ENCODE measurements around the gene ZBTB34. TPM values are rescaled to one million over a fixed set of nuclear protein-coding genes. Genes with fewer than 3 reads are reported as not detected.

Gene ZBTB34
- total RNA-seq, 6 donors from 2014 or later = 9.5 to 21.3 (median 13.5) TPM

DNA sequence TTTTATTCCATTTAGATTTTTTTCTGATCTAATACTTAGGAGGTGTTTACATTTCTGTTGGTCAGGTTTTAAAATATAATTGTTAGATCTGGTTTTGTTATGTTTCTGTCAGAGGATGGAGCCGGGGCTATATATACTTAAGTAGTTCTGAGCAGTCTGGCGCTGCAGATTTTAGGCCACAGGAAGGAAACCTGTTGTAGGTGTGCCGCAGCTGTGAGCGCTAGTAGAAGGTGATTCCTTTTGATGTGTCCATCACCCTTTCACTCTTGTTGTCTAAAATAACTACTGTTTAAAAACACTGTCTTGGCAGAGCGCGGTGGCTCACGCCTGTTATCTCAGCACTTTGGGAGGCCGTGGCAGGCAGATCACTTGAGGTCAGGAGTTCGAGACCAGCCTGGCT lies 17.0 kb downstream of the ZBTB34 start:
- H3K27me3 ChIP-seq = no peaks in the 10 kb centered on the region
- no peak overlapping the region for H3K4me3 ChIP-seq
- 84 to 86% methylated on average over 9 of the region's 9 CpGs for WGBS, 2 donors
- ATAC-seq (ENCODE audit: low FRiP score in 2 of 2) (no peak), DNase-seq (no peak)
- H3K36me3 ChIP-seq = peaks cover 5 to 32% (median 21%) of the 10 kb centered on the region in 4 donors
- H3K9me3 ChIP-seq = no peaks in the 10 kb centered on the region
- no peak overlapping the region for H3K27ac ChIP-seq
- no peak for TF ChIP-seq POLR2AphosphoS5 (IDR thresholded peaks at IDR 0.05)
- TF ChIP-seq POLR2A (IDR thresholded peaks at IDR 0.05) = no peak
- peaks cover 0 to 11% (median 1%) of the 10 kb centered on the region in 4 donors for H3K4me1 ChIP-seq

DNA sequence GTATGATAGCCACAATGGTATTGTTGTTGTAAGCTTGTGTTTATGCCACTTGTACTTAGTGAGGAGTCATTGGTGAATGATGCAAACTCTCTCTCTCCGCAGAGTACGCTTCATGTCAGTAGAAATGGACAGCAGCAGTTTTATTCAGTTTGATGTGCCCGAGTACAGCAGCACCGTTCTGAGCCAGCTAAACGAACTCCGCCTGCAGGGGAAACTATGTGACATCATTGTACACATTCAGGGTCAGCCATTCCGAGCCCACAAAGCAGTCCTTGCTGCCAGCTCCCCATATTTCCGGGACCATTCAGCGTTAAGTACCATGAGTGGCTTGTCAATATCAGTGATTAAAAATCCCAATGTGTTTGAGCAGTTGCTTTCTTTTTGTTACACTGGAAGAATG lies 18.8 kb downstream of the ZBTB34 start:
- TF ChIP-seq POLR2AphosphoS5 (IDR thresholded peaks at IDR 0.05) (no peak), EP300 (IDR thresholded peaks at IDR 0.05) (no peak), POLR2A (IDR thresholded peaks at IDR 0.05) (no peak)
- TF ChIP-seq, protein P1, sequence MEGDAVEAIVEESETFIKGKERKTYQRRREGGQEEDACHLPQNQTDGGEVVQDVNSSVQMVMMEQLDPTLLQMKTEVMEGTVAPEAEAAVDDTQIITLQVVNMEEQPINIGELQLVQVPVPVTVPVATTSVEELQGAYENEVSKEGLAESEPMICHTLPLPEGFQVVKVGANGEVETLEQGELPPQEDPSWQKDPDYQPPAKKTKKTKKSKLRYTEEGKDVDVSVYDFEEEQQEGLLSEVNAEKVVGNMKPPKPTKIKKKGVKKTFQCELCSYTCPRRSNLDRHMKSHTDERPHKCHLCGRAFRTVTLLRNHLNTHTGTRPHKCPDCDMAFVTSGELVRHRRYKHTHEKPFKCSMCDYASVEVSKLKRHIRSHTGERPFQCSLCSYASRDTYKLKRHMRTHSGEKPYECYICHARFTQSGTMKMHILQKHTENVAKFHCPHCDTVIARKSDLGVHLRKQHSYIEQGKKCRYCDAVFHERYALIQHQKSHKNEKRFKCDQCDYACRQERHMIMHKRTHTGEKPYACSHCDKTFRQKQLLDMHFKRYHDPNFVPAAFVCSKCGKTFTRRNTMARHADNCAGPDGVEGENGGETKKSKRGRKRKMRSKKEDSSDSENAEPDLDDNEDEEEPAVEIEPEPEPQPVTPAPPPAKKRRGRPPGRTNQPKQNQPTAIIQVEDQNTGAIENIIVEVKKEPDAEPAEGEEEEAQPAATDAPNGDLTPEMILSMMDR (IDR thresholded peaks at IDR 0.05) = no peak
- H3K27me3 ChIP-seq = no peaks in the 10 kb centered on the region
- H3K27ac ChIP-seq = no peak overlapping the region
- WGBS, 2 donors = 79 to 83% methylated on average over 9 of the region's 9 CpGs
- peaks cover 0 to 15% (median 1%) of the 10 kb centered on the region in 4 donors for H3K4me1 ChIP-seq
- no peak for DNase-seq
- H3K9me3 ChIP-seq = no peaks in the 10 kb centered on the region
- peaks cover 5 to 48% (median 24%) of the 10 kb centered on the region in 4 donors for H3K36me3 ChIP-seq
- H3K4me3 ChIP-seq = no peak overlapping the region
- ATAC-seq (ENCODE audit: low FRiP score in 2 of 2) = no peak

DNA sequence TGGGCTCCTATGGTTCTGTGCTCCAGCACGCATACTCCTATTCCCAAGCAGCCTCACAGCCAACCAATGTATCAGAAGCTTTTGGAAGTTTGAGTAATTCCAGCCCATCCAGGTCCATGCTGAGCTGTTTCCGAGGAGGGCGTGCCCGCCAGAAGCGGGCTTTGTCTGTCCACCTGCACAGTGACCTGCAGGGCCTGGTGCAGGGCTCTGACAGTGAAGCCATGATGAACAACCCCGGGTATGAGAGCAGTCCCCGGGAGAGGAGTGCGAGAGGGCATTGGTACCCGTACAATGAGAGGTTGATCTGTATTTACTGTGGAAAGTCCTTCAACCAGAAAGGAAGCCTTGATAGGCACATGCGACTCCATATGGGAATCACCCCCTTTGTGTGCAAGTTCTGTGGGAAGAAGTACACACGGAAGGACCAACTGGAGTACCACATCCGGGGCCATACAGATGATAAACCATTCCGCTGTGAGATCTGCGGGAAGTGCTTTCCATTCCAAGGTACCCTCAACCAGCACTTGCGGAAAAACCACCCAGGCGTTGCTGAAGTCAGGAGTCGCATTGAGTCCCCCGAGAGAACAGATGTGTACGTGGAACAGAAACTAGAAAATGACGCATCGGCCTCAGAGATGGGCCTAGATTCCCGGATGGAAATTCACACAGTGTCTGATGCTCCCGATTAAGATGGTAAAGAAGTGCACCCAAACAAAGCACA lies 19.9 kb downstream of the ZBTB34 start:
- no peak for TF ChIP-seq POLR2AphosphoS5 (IDR thresholded peaks at IDR 0.05)
- TF ChIP-seq, protein P1 (IDR thresholded peaks at IDR 0.05) = no peak
- no peak for TF ChIP-seq EP300 (IDR thresholded peaks at IDR 0.05)
- no peak for TF ChIP-seq POLR2A (IDR thresholded peaks at IDR 0.05)
- ATAC-seq (ENCODE audit: low FRiP score in 2 of 2) = no peak
- whole genome bisulfite sequencing, 2 donors = 94 to 95% methylated on average over 23 of the region's 23 CpGs
- peaks cover 7 to 11% (median 9%) of the 10 kb centered on the region in 4 donors for H3K4me1 ChIP-seq
- DNase-seq = no peak
- peaks cover 5 to 48% (median 24%) of the 10 kb centered on the region in 4 donors for H3K36me3 ChIP-seq
- H3K27me3 ChIP-seq = no peaks in the 10 kb centered on the region
- H3K27ac ChIP-seq = no peak overlapping the region
- H3K9me3 ChIP-seq = no peaks in the 10 kb centered on the region
- no peak overlapping the region for H3K4me3 ChIP-seq

DNA sequence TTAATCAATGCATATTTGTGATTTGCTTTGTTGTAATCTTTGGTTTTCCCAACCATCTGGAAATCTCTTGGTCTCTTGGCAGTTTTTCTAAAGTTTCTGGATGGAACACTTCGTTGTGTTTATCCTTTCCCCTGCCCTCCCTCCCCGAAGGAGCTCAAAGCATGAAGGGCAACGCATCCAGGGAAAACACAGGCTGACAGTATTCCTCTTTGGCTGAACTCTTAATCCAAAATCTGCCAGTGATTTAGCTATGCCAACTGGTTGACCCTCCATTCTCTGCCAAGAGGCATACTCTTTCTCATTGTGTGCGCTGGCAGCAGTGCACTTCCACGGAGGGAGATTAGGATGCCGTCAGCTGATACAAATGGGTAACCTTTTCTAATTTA lies 20.5 kb downstream of the ZBTB34 start:
- Histone ChIP-seq H3K9me3 (no peaks in the 10 kb centered on the region), H3K27me3 (no peaks in the 10 kb centered on the region), H3K27ac (no peak overlapping the region), H3K36me3 (peaks cover 5 to 48% (median 24%) of the 10 kb centered on the region in 4 donors), H3K4me3 (no peak overlapping the region), H3K4me1 (peaks cover 5 to 11% (median 8%) of the 10 kb centered on the region in 4 donors)
- WGBS, 2 donors = 77 to 81% methylated on average over 6 of the region's 6 CpGs
- TF ChIP-seq, protein P1 (IDR thresholded peaks at IDR 0.05) = no peak
- TF ChIP-seq POLR2A (IDR thresholded peaks at IDR 0.05) (no peak), EP300 (IDR thresholded peaks at IDR 0.05) (no peak), POLR2AphosphoS5 (IDR thresholded peaks at IDR 0.05) (no peak)
- DNase-seq = no peak
- ATAC-seq (ENCODE audit: low FRiP score in 2 of 2) = no peak

DNA sequence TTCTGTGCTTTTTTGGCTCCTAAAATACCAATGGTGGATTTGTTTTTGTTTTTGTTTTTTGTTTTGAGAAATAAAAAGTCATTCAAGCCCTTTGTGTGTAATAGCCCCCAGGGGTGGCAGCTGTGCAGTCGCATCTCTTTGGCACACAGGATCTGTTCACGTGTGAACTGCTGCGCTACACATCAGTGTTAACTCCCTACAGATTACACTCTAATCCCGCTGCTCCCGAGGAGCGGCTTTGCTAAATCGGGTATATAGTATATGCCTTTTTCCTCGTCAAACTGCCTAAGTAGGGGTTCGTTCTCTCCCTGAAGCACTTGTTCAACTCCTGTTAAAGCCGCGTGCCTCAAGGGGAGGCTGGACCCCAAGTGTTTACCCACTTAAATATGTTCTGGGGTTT lies 22.3 kb downstream of the ZBTB34 start:
- peaks cover 5 to 11% (median 8%) of the 10 kb centered on the region in 4 donors for H3K4me1 ChIP-seq
- H3K4me3 ChIP-seq = no peak overlapping the region
- DNase-seq (no peak), ATAC-seq (ENCODE audit: low FRiP score in 2 of 2) (no peak)
- no peak overlapping the region for H3K27ac ChIP-seq
- H3K9me3 ChIP-seq = no peaks in the 10 kb centered on the region
- peaks cover 5 to 53% (median 24%) of the 10 kb centered on the region in 4 donors for H3K36me3 ChIP-seq
- WGBS, 2 donors = 88 to 90% methylated on average over 11 of the region's 11 CpGs
- no peak for TF ChIP-seq POLR2A (IDR thresholded peaks at IDR 0.05)
- no peak for TF ChIP-seq EP300 (IDR thresholded peaks at IDR 0.05)
- TF ChIP-seq, protein P1 (IDR thresholded peaks at IDR 0.05) = no peak
- TF ChIP-seq POLR2AphosphoS5 (IDR thresholded peaks at IDR 0.05) = no peak
- no peaks in the 10 kb centered on the region for H3K27me3 ChIP-seq
